Activated CD8-positive, alpha-beta memory T cell treated with anti-CD3 and anti-CD28 coated beads, Interleukin-2, amount 50 U/mL, for 24 hours (primary cell): Measurements from ENCODE around the gene NRK.
"Not testable (repeated sequence)": the region's sequence is repeated elsewhere in the genome, so short reads cannot be mapped to it uniquely, and the experiment has no call there.

Source experiments
- DNase-seq: peaks from one replicate; pipeline ENCODE4 v3.0.0-alpha.2; 2020; ENCODE audit errors: extremely low read depth

The NRK gene

DNA sequence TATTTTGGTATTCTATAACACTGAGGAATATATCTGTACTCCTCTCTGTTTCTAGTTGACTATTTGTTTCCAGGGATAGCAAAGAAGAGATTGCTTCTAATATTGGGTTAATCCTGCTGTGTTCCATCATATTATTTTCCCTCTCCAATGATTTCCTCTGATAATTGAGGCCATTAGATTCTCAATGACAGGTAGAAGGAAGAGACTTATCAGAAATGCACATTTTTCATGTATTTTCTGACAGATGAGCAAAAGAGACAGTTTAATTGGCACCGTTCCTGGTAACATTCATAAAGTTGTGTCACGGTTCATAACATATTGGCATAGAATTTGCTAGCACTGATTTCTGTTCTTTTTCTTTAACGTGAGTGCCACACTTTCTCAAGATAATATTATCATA, 58.2 kb downstream of the NRK start:
- DNase-seq, result no peak

- no peak for DNase-seq
Observed at GRCh38 chrX:105882581-105883275, 60.4 kb downstream of the NRK start.

- no peak for DNase-seq
Observed at GRCh38 chrX:105894721-105895120, 72.4 kb downstream of the NRK start.

- DNase-seq, result no peak
Observed at GRCh38 chrX:105909576-105909975, 87.2 kb downstream of the NRK start.

GRCh38 chrX:105910563-105911105, 88.3 kb downstream of the NRK start:
- no peak for DNase-seq

DNA sequence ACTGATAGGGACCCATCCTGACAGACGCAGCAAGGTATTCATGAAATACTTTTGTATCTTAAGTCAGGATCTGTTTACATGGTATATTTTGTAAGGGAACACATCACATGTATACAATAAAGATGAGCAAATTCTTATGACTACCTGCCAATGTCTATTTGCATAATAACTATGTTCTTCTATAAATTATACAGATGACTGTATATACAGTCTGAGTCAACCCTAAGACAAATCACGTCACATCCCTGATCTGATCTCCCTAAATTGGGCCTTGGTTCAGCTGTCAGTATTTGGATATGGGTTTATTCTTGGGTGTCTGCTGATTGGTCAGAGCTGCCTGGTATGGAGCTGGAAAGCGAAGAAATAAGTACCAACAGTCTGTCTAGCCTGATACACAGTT, 122.9 kb downstream of the NRK start:
- no peak for DNase-seq

DNA sequence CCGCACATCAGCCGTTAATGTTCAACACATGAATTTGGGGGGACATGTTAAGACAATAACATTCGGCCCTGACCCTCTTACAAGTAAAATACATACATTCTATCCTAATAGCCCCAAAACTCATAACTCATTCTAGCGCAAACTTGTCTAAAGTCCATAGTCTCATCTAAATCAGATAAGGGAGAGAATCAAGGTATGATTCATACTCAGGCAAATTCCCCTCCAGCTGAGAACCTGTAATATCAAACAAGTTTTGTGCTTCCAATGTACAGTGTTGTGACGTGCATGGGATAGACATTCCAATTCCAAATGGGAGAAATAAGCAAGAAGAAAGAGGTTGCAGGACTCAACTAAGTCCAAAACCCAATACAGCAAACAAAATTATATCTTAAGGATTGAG, 147.1 kb downstream of the NRK start:
- no peak for DNase-seq

DNA sequence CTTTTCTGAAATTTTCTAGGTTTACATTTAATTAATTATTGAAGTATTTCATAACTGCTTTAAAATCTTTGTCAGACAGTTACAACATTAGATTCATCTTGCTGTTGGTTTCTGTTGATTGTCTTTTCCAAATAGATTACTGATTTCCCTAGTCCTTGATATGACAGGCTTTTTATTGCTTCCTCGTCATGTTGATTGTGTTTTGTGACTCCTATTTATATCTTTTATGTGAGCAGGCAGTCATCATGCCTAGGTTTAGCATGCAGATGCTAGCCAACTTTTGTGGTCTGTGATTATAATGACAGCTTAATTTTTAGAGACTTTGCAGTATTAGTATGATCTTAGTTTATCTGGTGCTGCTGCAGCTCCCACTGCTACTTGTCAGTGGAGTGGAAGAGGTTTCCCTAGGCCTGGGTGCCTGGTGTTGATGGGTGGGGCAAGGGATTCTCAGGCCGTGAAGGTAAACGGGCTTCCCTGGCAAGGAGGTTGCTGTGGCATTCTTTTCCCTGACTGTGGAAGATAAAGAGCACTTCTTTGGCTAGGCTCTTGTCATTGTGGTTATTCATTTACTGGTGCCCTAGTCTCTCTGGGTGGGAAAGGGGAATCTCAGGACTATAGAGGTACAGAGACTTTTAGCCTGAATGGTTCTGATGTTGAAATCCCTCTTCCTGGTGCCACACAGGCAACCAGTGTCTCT, 150.5 kb downstream of the NRK start:
- no peak for DNase-seq

GRCh38 chrX:105973387-105973739, 151.0 kb downstream of the NRK start:
- DNase-seq, result no peak

DNA sequence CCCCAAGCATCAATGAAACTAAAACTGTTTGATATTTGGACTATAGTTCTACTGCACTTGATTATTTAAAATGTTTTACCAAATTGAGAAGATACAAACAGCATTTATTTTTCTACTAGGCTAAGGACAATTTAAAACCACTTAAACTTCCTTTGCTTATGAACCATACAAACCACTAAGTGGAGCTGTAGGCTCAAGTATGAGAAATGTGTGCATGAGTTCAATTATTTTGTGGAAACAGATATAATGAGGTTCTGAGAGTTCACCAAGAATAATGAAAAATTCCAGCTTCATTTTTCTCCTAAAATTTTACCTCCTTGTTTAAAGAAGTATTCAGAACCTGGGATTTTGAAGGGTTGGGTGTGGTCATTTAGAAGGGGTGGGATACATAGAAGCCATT, 153.0 kb downstream of the NRK start:
- DNase-seq, result no peak

GRCh38 chrX:105981772-105982485, 159.6 kb downstream of the NRK start:
- DNase-seq, result no peak

- not testable (repeated sequence) for DNase-seq
Observed at GRCh38 chrX:105988487-105988886, 166.1 kb downstream of the NRK start.

DNA sequence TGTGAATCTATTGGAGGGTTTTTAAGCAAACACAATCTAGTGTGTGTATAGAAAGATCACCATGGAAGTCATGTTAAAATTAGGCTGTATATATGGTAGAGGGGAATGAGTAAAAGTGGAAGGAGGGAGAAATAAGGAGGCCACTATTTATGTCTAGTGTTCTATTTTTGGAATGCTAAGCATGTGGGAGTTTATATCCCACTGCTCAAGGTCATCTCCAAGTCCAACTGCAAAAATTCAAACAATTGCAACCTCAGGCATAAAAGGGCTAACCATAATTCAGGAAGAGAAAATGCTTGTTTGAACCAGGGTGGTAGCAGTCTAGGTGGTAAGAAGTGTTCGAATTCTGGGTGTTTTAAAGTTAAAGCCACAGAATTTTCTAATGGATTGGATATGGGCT, 177.0 kb downstream of the NRK start:
- no peak for DNase-seq

- DNase-seq, result no peak
Observed at GRCh38 chrX:106000203-106000602, 177.9 kb downstream of the NRK start.

GRCh38 chrX:106000609-106001008, 178.3 kb downstream of the NRK start:
- not testable (repeated sequence) for DNase-seq

DNA sequence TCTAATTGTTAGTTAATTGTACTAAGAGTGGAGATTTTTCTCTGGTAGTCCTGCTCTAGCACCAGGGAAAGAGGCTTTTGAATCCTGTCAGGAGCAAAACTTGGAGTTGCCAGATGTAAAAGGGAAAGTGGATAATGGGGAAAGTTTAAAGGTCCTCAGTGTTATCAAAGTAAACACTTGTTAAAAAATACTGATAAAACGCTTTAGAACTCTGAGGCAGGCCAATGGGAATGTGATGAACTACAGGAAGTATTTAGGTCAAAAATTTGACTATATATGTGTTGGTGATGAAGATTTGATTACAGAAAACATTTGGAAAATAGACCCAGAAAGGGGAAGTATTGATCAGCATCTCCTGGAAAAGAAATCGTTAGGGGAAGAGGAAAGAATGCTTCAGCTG, 183.3 kb downstream of the NRK start:
- no peak for DNase-seq

- no peak for DNase-seq
Observed at GRCh38 chrX:106007815-106008214, 185.5 kb downstream of the NRK start.
